ENCODE measurements around the gene PAPPA.

DNA sequence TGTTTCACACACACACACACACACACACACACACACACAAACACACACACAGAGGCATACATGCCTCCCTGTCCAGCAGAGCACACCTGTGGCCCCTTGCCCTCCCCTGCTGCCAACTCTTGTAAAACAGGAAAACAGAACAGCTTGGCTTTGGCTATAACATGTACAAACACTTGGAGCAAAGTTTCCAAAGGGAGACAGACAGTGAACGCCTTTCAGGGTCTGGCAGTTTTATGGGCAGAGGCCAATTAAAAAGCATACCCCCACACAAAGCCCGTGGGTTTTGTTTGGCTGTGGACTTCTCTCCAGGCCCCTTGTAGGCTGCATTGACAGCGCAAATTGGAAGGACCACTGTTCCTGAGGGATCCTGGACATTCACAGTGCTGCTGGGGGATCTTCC, 265.6 kb downstream of the PAPPA start:
- TF ChIP-seq EZH2 (IDR thresholded peaks at IDR 0.05) (no peak), POLR2AphosphoS5 (IDR thresholded peaks at IDR 0.05; ENCODE audit: borderline replicate concordance, low read depth, low read length) (no peak), FOXP2 (optimal IDR thresholded peaks at IDR 0.05; ENCODE audit: control extremely low read depth, extremely low read length, insufficient read depth) (no peak)
